NCI-H526 treated with DMSO at 0.1 percent for 48 hours (cell line): Measurements from ENCODE around the gene HIGD1B.
"Not testable (repeated sequence)": the region's sequence is repeated elsewhere in the genome, so short reads cannot be mapped to it uniquely, and the experiment has no call there.

Experiments used
- DNase-seq: peaks from one replicate; lab custom pipeline; 2025; lab: John Stamatoyannopoulos, UW

HIGD1B gene

GRCh38 chr17:44847586-44847985 lies at the start of gene HIGD1B:
Gene HIGD1B (plus strand): TSS chr17:44847883. CDS start chr17:44848153, 270 bp downstream.
- no peak for DNase-seq

- DNase-seq: no peak
Observed at GRCh38 chr17:44798356-44798755, 49.3 kb upstream of the HIGD1B start.

GRCh38 chr17:44801880-44802279 lies 45.8 kb upstream of the HIGD1B start:
- no peak for DNase-seq

GRCh38 chr17:44804302-44805089 lies 43.2 kb upstream of the HIGD1B start:
- DNase-seq: no peak

GRCh38 chr17:44807093-44807816 lies 40.4 kb upstream of the HIGD1B start:
- DNase-seq: no peak

- DNase-seq: no peak
Observed at GRCh38 chr17:44807817-44808155, 39.9 kb upstream of the HIGD1B start.

- DNase-seq: no peak
Observed at GRCh38 chr17:44808156-44808555, 39.5 kb upstream of the HIGD1B start.

GRCh38 chr17:44808656-44809388 lies 38.9 kb upstream of the HIGD1B start:
- DNase-seq: not testable (repeated sequence)

GRCh38 chr17:44812263-44812662 lies 35.4 kb upstream of the HIGD1B start:
- no peak for DNase-seq

GRCh38 chr17:44818508-44818907 lies 29.2 kb upstream of the HIGD1B start:
- not testable (repeated sequence) for DNase-seq

GRCh38 chr17:44820631-44821212 lies 27.0 kb upstream of the HIGD1B start:
- no peak for DNase-seq

GRCh38 chr17:44825236-44825635 lies 22.4 kb upstream of the HIGD1B start:
- DNase-seq: not testable (repeated sequence)

GRCh38 chr17:44826123-44826790 lies 21.4 kb upstream of the HIGD1B start:
- no peak for DNase-seq

- DNase-seq: no peak
Observed at GRCh38 chr17:44827863-44828262, 19.8 kb upstream of the HIGD1B start.

- DNase-seq: no peak
Observed at GRCh38 chr17:44828919-44829522, 18.7 kb upstream of the HIGD1B start.

- peak; percentile 37 for DNase-seq
Observed at GRCh38 chr17:44829523-44830358, 17.9 kb upstream of the HIGD1B start, which contains the start of gene GJC1. Gene GJC1 (minus strand): TSS chr17:44830287. CDS start chr17:44805817, 24,470 bp downstream.

GRCh38 chr17:44830359-44831288 lies 17.1 kb upstream of the HIGD1B start:
- peak; percentile 28 for DNase-seq

- DNase-seq: no peak
Observed at GRCh38 chr17:44831371-44831770, 16.3 kb upstream of the HIGD1B start.

- no peak for DNase-seq
Observed at GRCh38 chr17:44832805-44833204, 14.9 kb upstream of the HIGD1B start.
